HepG2 (cell line): ENCODE results near the gene MTHFR. TPM values are rescaled to one million over a fixed set of nuclear protein-coding genes. Genes with fewer than 3 reads are reported as not detected.

ENCODE experiments used
- AGO2 ChIP-seq: fragments of 200-400 bp; formaldehyde crosslinking; optimal IDR thresholded peaks from 2 replicates; pipeline ENCODE3; 2017; ENCODE audit warnings: mild to moderate bottlenecking, low read depth, low read length, moderate library complexity
- BRD4 ChIP-seq: sonication (generic); formaldehyde crosslinking; IDR thresholded peaks from 2 replicates; pipeline ENCODE4 v1.4.0; 2020; ENCODE audit warnings: missing genetic modification reagents
- GMEB1 ChIP-seq: sonication (generic); formaldehyde crosslinking; IDR thresholded peaks from 2 replicates; pipeline ENCODE4 v1.5.1; 2020; ENCODE audit warnings: missing genetic modification reagents, mild to moderate bottlenecking, borderline replicate concordance
- KIAA2018 ChIP-seq: sonication (generic); formaldehyde crosslinking; IDR thresholded peaks from 2 replicates; pipeline ENCODE4 v1.5.0; 2020; ENCODE audit warnings: mild to moderate bottlenecking, missing genetic modification reagents, borderline replicate concordance
- PITX1 ChIP-seq: sonication (generic); formaldehyde crosslinking; IDR thresholded peaks from 2 replicates; pipeline ENCODE4 v1.5.1; 2020; ENCODE audit warnings: mild to moderate bottlenecking, missing genetic modification reagents
- SOX5 ChIP-seq: IDR thresholded peaks from 2 replicates; pipeline ENCODE4 v1.6.1; 2016; ENCODE audit warnings: borderline replicate concordance
- ZBTB20 ChIP-seq: sonication (generic); formaldehyde crosslinking; IDR thresholded peaks from 2 replicates; pipeline ENCODE4 v1.8.1; 2023; ENCODE audit warnings: missing genetic modification reagents, low read depth, mild to moderate bottlenecking, borderline replicate concordance
- ZBTB7A ChIP-seq: sonication (generic); formaldehyde crosslinking; IDR thresholded peaks from 2 replicates; pipeline ENCODE4 v1.8.0; 2022; ENCODE audit warnings: mild to moderate bottlenecking, missing genetic modification reagents
- ZNF121 ChIP-seq: sonication (generic); formaldehyde crosslinking; IDR thresholded peaks from 2 replicates; pipeline ENCODE4 v1.5.0; 2020; ENCODE audit warnings: mild to moderate bottlenecking, missing genetic modification reagents
- ZNF207 ChIP-seq: fragments of 450-650 bp; IDR thresholded peaks from 2 replicates; pipeline ENCODE4 v1.6.1; 2016; ENCODE audit warnings: antibody characterized with exemption, borderline replicate concordance
- ZNF276 ChIP-seq: sonication (generic); formaldehyde crosslinking; IDR thresholded peaks from 2 replicates; pipeline ENCODE4 v1.4.0; 2020; ENCODE audit warnings: mild to moderate bottlenecking, low read depth, missing genetic modification reagents
- ZNF552 ChIP-seq: sonication (generic); formaldehyde crosslinking; IDR thresholded peaks from 2 replicates; pipeline ENCODE4 v1.9.0; 2022; ENCODE audit warnings: missing genetic modification reagents, mild to moderate bottlenecking, borderline replicate concordance
- ZNF570 ChIP-seq: sonication (generic); formaldehyde crosslinking; IDR thresholded peaks from 2 replicates; pipeline ENCODE4 v1.4.0; 2020; ENCODE audit warnings: mild to moderate bottlenecking, missing genetic modification reagents, borderline replicate concordance
- polyA plus RNA-seq, 8 experiments: library from polyadenylated mRNA; depleted of rRNA in 3 of 8; stranded (reverse) in 7 of 8; unstranded in 1 of 8; fragments of >200 nt; fragmentation: Illumina TruSeq in 4 of 8; extraction: Trizol in 4 of 8; gene quantifications; 2 replicates each; pipeline versions ENCODE4 v1.2.1 to v1.2.3, GENCODE V29; 2011 to 2016; ENCODE audit warnings: low read depth in 4 of 8, missing spikeins in 1 of 8, mixed read lengths in 1 of 8; ENCODE audit not compliant: insufficient read depth in 1 of 8
- total RNA-seq, 5 experiments: library from RNA; depleted of rRNA; stranded (reverse); fragments of >200 nt; fragmentation: Illumina TruSeq; extraction: Trizol; gene quantifications; 2 replicates each; pipeline ENCODE4 v1.2.3, GENCODE V29; 2016; ENCODE audit warnings: low read depth in 1 of 5

The MTHFR gene
- total and polyA plus RNA-seq, 2 of the 13 experiments (the other 11 are each of a cell fraction or from before 2014, with no cell fraction given), result 3.8 to 8.2 TPM

- TF ChIP-seq GMEB1 (CRISPR knock-in tag), result peak; percentile 84
- peak; percentile 81 for TF ChIP-seq PITX1 (CRISPR knock-in tag)
- 0 out of 2 replicates have a peak, but pooled peaks have one; percentile 25 for TF ChIP-seq ZNF121 (CRISPR knock-in tag)
- no peak for TF ChIP-seq ZBTB20 (CRISPR knock-in tag)
- TF ChIP-seq AGO2, result peak; percentile 71
- TF ChIP-seq BRD4, result 0 out of 2 replicates have a peak, but pooled peaks have one; percentile 48
- TF ChIP-seq KIAA2018 (CRISPR knock-in tag), result no peak
- peak; percentile 49; the same call in 1 of the 2 replicates for TF ChIP-seq SOX5 (CRISPR knock-in tag)
- TF ChIP-seq ZNF207, result no peak
- peak; percentile 92; the same call in 1 of the 2 replicates for TF ChIP-seq ZNF276 (CRISPR knock-in tag)
- no peak for TF ChIP-seq ZNF552 (CRISPR knock-in tag)
- TF ChIP-seq ZBTB7A (CRISPR knock-in tag), result no peak; the same call in 1 of the 2 replicates
- TF ChIP-seq ZNF570 (CRISPR knock-in tag), result no peak
These were observed at the start of gene MTHFR, which contains the start of gene CLCN6 (continued) for GRCh38 chr1:11805422-11806306.
